VCaP (cell line): ENCODE measurements around the gene PLP1.

Experiments used
- H3K27ac ChIP-seq: fragments of 450-650 bp; 2 replicates; pipeline ENCODE4 v1.5.1; 2017
- CTCF ChIP-seq: fragments of 450-650 bp; conservative IDR thresholded peaks from 2 replicates; pipeline ENCODE4 v1.5.1; 2017; ENCODE audit warnings: mild to moderate bottlenecking, moderate library complexity

PLP1 gene

DNA sequence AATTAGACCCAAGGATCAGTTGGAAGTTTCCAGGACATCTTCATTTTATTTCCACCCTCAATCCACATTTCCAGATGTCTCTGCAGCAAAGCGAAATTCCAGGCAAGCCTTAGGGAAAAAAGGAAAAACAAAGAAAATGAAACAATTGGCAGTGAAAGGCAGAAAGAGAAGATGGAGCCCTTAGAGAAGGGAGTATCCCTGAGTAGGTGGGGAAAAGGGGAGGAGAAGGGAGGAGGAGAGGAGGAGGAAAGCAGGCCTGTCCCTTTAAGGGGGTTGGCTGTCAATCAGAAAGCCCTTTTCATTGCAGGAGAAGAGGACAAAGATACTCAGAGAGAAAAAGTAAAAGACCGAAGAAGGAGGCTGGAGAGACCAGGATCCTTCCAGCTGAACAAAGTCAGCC is at the start of gene PLP1:
TSS of gene PLP1 (plus strand) at position 295 of the 400 bp plus-strand sequence. CDS start 156 bp downstream, outside the sequence.
- TF ChIP-seq CTCF: no peak
- no peak within 1 kb of the TSS for H3K27ac ChIP-seq

GRCh38 chrX:103727115-103727514 is 49.5 kb upstream of the PLP1 start:
- no peak overlapping the region for H3K27ac ChIP-seq
- no peak for TF ChIP-seq CTCF

GRCh38 chrX:103729015-103729414 is 47.6 kb upstream of the PLP1 start:
- no peak for TF ChIP-seq CTCF
- no peak overlapping the region for H3K27ac ChIP-seq

GRCh38 chrX:103730147-103730795 is 46.4 kb upstream of the PLP1 start:
- no peak overlapping the region for H3K27ac ChIP-seq
- no peak for TF ChIP-seq CTCF

GRCh38 chrX:103730796-103731493 is 45.7 kb upstream of the PLP1 start:
- no peak for TF ChIP-seq CTCF
- no peak overlapping the region for H3K27ac ChIP-seq

DNA sequence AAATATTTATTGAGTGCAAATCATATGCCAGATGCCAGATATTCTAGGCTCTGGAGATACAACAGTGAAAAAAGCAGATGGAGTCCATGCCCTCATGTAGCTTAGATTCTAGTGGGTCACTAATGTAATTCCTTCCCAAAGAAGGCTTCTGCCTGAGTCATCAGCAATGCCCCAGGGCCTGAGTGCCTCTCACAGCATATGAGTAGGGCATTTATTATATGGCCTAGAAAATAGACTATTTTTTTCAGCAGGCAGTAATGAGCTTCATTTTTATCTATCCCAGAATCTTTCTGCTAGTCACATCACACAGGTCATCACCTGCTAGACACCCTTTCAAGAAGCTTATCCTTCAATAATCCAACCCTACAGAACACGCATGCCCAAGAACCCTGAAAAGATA is 43.6 kb upstream of the PLP1 start:
- no peak for TF ChIP-seq CTCF
- no peak overlapping the region for H3K27ac ChIP-seq

GRCh38 chrX:103734125-103734760 is 42.4 kb upstream of the PLP1 start:
- H3K27ac ChIP-seq: no peak overlapping the region

More at GRCh38 chrX:103734125-103734760, 42.4 kb upstream of the PLP1 start:
- TF ChIP-seq CTCF: no peak
